K562 (cell line): ENCODE data around the gene ST6GALNAC3. TPM values are rescaled to one million over a fixed set of nuclear protein-coding genes. Genes with fewer than 3 reads are reported as not detected.

Experiments
- ATAC-seq: fragments of 200-7000 bp; cut with Tn5 transposase; 3 replicates; pipeline ENCODE4 v1.9.1; 2020; ENCODE audit warnings: moderate library complexity
- BruUV-seq: library from RNA; stranded (reverse); fragments of 400-500 nt; replicated peaks from 2 replicates; lab custom pipeline; 2021; lab: Mats Ljungman, UMichigan
- CTCF ChIA-PET: fragments of 300-600 bp; formaldehyde crosslinking; extraction: SDS; loops from one replicate; lab custom pipeline; 2021; ENCODE audit warnings: low intra/inter-chr PET ratio; lab: Yijun Ruan, JAX
- POLR2A ChIA-PET: fragments of 300-600, 350-650 bp; sonication (Branson Sonifier 250); formaldehyde crosslinking; extraction: SDS; loops from one replicate; lab custom pipeline; 2021; ENCODE audit warnings: antibody characterized with exemption, inconsistent platforms; lab: Yijun Ruan, JAX
- DNase-seq, 4 experiments: peaks; one replicate each; pipeline versions ENCODE4 v3.0.0 to v3.0.0-alpha.2; 2011 to 2018; ENCODE audit warnings: low spot score in 3 of 4, mixed read lengths in 3 of 4; ENCODE audit errors: extremely low read depth in 1 of 4
- FAIRE-seq: peaks from 2 replicates; lab custom pipeline; 2011; peaks lifted over from hg19 to GRCh38; lab: Jason Lieb, UNC
- H2AFZ ChIP-seq: 2 replicates; pipeline ENCODE4 v1.6.0; 2011; ENCODE audit warnings: low read depth, low read length, control low read depth, inconsistent platforms
- H3K27ac ChIP-seq: fragments of 200-600 bp; 3 replicates; pipeline ENCODE4 v1.8.0; 2011; ENCODE audit warnings: low read depth, mild to moderate bottlenecking, control low read depth, inconsistent platforms, low read length, moderate library complexity, mixed read lengths; ENCODE audit errors: extremely low read depth
- H3K27me3 ChIP-seq, 2 experiments: fragments of 300-600 bp in 1 of 2; 2 replicates in 1 of 2; 3 replicates in 1 of 2; pipeline versions ENCODE4 v1.6.0 to v1.8.0; 2011; ENCODE audit warnings: inconsistent platforms in 2 of 2, low read length in 2 of 2, mild to moderate bottlenecking in 1 of 2, mixed read lengths in 1 of 2, moderate library complexity in 1 of 2; ENCODE audit not compliant: control insufficient read depth in 2 of 2, insufficient read depth in 2 of 2
- H3K36me3 ChIP-seq: fragments of 300-600 bp; 3 replicates; pipeline ENCODE4 v1.8.0; 2011; ENCODE audit warnings: mild to moderate bottlenecking, low read length, inconsistent platforms; ENCODE audit not compliant: control insufficient read depth, insufficient read depth
- H3K4me1 ChIP-seq, 2 experiments: fragments of 200-600 bp in 1 of 2; replicated peaks in 1 of 2; 2 replicates in 1 of 2; 3 replicates in 1 of 2; pipeline versions ENCODE4 v1.5.1 to v1.8.0; 2011; ENCODE audit warnings: inconsistent platforms in 2 of 2, low read length in 2 of 2, mild to moderate bottlenecking in 1 of 2, mixed read lengths in 1 of 2, moderate library complexity in 1 of 2; ENCODE audit not compliant: control insufficient read depth in 2 of 2, insufficient read depth in 2 of 2
- H3K4me2 ChIP-seq: 2 replicates; pipeline ENCODE4 v1.6.1; 2011; ENCODE audit warnings: low read length, control low read depth, inconsistent platforms, mixed read lengths; ENCODE audit not compliant: insufficient read depth
- H3K4me3 ChIP-seq: fragments of 200-600 bp; sonication (generic), shearing (Covaris generic); 2 replicates; pipeline ENCODE4 v1.5.1; 2016; ENCODE audit warnings: control low read depth, inconsistent platforms
- H3K79me2 ChIP-seq: fragments of 200-600 bp; 3 replicates; pipeline ENCODE4 v1.8.0; 2011; ENCODE audit warnings: low read length, inconsistent platforms; ENCODE audit not compliant: control insufficient read depth, insufficient read depth
- H3K9ac ChIP-seq, 2 experiments: 2 replicates each; pipeline versions ENCODE4 v1.6.0 to v1.6.1; 2011; ENCODE audit warnings: low read depth in 2 of 2, low read length in 2 of 2, control low read depth in 1 of 2, inconsistent platforms in 1 of 2, mild to moderate bottlenecking in 1 of 2, mixed read lengths in 1 of 2; ENCODE audit not compliant: insufficient read depth in 1 of 2
- H3K9me1 ChIP-seq: one replicate; pipeline ENCODE4 v1.6.0; 2011; ENCODE audit warnings: inconsistent platforms, mild to moderate bottlenecking, low read length, moderate library complexity; ENCODE audit not compliant: control insufficient read depth, insufficient read depth
- H3K9me3 ChIP-seq: replicated peaks from 2 replicates; pipeline ENCODE4 v1.5.1; 2011; ENCODE audit warnings: low read depth, low read length, inconsistent platforms; ENCODE audit not compliant: control insufficient read depth, insufficient read depth
- H4K20me1 ChIP-seq: replicated peaks from 2 replicates; pipeline ENCODE4 v1.6.1; 2011; ENCODE audit warnings: low read length, inconsistent platforms, mixed read lengths; ENCODE audit not compliant: control insufficient read depth, insufficient read depth
- ATF1 ChIP-seq, 2 experiments: fragments of 450-650 bp in 1 of 2; IDR thresholded peaks; 2 replicates each; pipeline ENCODE4 v1.6.1; 2016; ENCODE audit warnings: missing compliant biosample characterization in 1 of 2, missing genetic modification characterization in 1 of 2
- CHD1 ChIP-seq: fragments of 200-600 bp; sonication (generic); IDR thresholded peaks from one replicate; pipeline ENCODE4 v1.6.1; 2012; ENCODE audit warnings: mild to moderate bottlenecking, moderate library complexity, low read length, inconsistent platforms
- FIP1L1 ChIP-seq: fragments of 200-400 bp; formaldehyde crosslinking; IDR thresholded peaks from 2 replicates; pipeline ENCODE4 v1.6.1; 2018; ENCODE audit warnings: mild to moderate bottlenecking, low read depth, low read length; ENCODE audit not compliant: poor library complexity, severe bottlenecking
- HMGXB4 ChIP-seq: sonication (generic); formaldehyde crosslinking; IDR thresholded peaks from 2 replicates; pipeline ENCODE4 v1.8.1; 2023; ENCODE audit warnings: mild to moderate bottlenecking, missing genetic modification reagents
- POU5F1 ChIP-seq: fragments of 150-350 bp; IDR thresholded peaks from 2 replicates; pipeline ENCODE4 v1.6.1; 2014; ENCODE audit warnings: borderline replicate concordance, low read length, low read depth, mild to moderate bottlenecking; ENCODE audit not compliant: partially characterized antibody
- ZBTB11 ChIP-seq, 3 experiments: fragments of 200-800 bp in 1 of 3; fragments of 250-450 bp in 1 of 3; fragments of 450-650 bp in 1 of 3; sonication (Bioruptor Pico) in 1 of 3; sonication (Bioruptor generic) in 1 of 3; formaldehyde crosslinking in 1 of 3; IDR thresholded peaks; 2 replicates each; pipeline versions ENCODE4 v1.6.1 to v1.8.0; 2016 to 2022; ENCODE audit warnings: mild to moderate bottlenecking in 2 of 3, missing genetic modification characterization in 2 of 3, missing compliant biosample characterization in 1 of 3, moderate library complexity in 1 of 3
- ZZZ3 ChIP-seq: fragments of 450-650 bp; IDR thresholded peaks from 2 replicates; pipeline ENCODE4 v1.6.1; 2016; ENCODE audit warnings: antibody characterized with exemption, mild to moderate bottlenecking, moderate library complexity
- WGBS: fragments of 100-300 bp; shearing (Covaris generic); methylation state at CpG from one replicate; pipeline ENCODE4 v1.1.6; 2016; ENCODE audit warnings: low coverage, mixed read lengths; ENCODE audit not compliant: insufficient coverage; ENCODE audit errors: missing lambda C conversion rate; 5-methylcytosine and 5-hydroxymethylcytosine counted together
- in situ Hi-C: fragments of 300-500 bp; cut with MboI; formaldehyde crosslinking; loops from 4 replicates; pipeline ENCODE4 v1.15.0; 2018; ENCODE audit warnings: inconsistent platforms, mixed read lengths
- intact Hi-C: fragments of 100-400 bp; cut with micrococcal nuclease; formaldehyde crosslinking; loops from 2 replicates; pipeline ENCODE4 v1.14.2; 2022
- polyA plus RNA-seq, 8 experiments: library from polyadenylated mRNA; depleted of rRNA in 4 of 8; stranded (reverse) in 5 of 8; unstranded in 3 of 8; fragments of >200 nt; fragmentation: Nextera tagmentation in 2 of 8; fragmentation: Illumina TruSeq in 1 of 8; extraction: Ambion mirVana in 2 of 8; extraction: Trizol in 1 of 8; gene quantifications; 2 replicates each; pipeline versions ENCODE4 v1.2.1 to v1.2.3, GENCODE V29; 2011 to 2014; ENCODE audit warnings: inconsistent platforms in 1 of 8, missing spikeins in 1 of 8
- total RNA-seq, 7 experiments: library from RNA; depleted of rRNA in 6 of 7; stranded (reverse); fragments of >200 nt in 6 of 7; fragmentation: Illumina TruSeq in 2 of 7; extraction: Trizol in 2 of 7; gene quantifications; 2 replicates each; pipeline versions ENCODE4 v1.2.1 to v1.2.3, GENCODE V29; 2011 to 2021; ENCODE audit warnings: low replicate concordance in 1 of 7

The ST6GALNAC3 gene
- total and polyA plus RNA-seq, 9 of the 15 experiments (the other 6 are each of a cell fraction or from before 2014, with no cell fraction given) = 0.04 to 0.29 (median 0.18) TPM; not detected in 6

DNA sequence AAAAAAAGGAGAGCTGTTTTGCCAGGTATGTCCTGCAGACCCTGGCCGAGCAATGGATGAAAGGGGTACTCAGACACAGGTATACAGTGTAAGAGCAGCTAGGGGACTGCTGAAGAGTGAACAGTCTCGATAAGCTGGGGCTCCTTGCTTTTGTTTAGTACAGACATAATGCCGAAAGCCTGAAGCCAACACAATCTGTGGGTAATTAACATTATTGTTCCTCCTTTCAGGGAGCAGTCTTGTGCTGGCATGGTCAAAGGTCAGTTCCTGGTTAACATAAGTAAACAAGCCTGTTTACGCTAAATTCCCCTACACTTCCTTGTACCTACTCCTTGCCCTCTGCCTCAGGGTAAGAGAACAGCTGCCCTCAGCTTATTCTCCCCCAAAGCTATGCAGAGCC, 520.5 kb downstream of the ST6GALNAC3 start:
- in situ Hi-C loops = no loop called here
- no TSS peak for BruUV-seq
- FAIRE-seq = no peak

More for the DNA sequence above, 520.5 kb downstream of the ST6GALNAC3 start:
- Histone ChIP-seq H3K27ac (no peak overlapping the region), H3K36me3 (no peaks in the 10 kb centered on the region), H3K9me3 (no peaks in the 10 kb centered on the region), H2AFZ (no peak overlapping the region), H3K4me3 (no peak overlapping the region), H3K9me1 (no peaks in the 10 kb centered on the region), H3K27me3 (no peaks in the 10 kb centered on the region), H3K4me1 (no peaks in the 10 kb centered on the region), H4K20me1 (no peaks in the 10 kb centered on the region), H3K4me2 (no peak overlapping the region), H3K9ac (no peak overlapping the region), H3K79me2 (no peaks in the 10 kb centered on the region)
- WGBS = 4% methylated on average over 4 of the region's 4 CpGs
- ChIA-PET CTCF (no interaction called here), POLR2A (interaction anchor here (0.6 kb wide), 1 partner anchor 99 kb away, joined by 3 read pairs; no protein-coding TSS in a partner anchor)
- no peak for ATAC-seq
- no peak for DNase-seq
- no peak for TF ChIP-seq CHD1
- TF ChIP-seq FIP1L1 = no peak
- TF ChIP-seq HMGXB4 (CRISPR knock-in tag) = no peak
- TF ChIP-seq ZZZ3 = no peak
- no peak for TF ChIP-seq POU5F1
- TF ChIP-seq ZBTB11 (CRISPR knock-in tag; IDR thresholded peaks at IDR 0.05) = no peak
- TF ChIP-seq ATF1 (CRISPR knock-in tag; IDR thresholded peaks at IDR 0.05) = no peak
- no peak for TF ChIP-seq ATF1 (tag; IDR thresholded peaks at IDR 0.05)
- intact Hi-C loops = no loop called here
